ENCODE measurements around the gene POLR1E.
"Not testable (repeated sequence)": the region's sequence is repeated elsewhere in the genome, so short reads cannot be mapped to it uniquely, and the experiment has no call there.

The POLR1E gene

DNA sequence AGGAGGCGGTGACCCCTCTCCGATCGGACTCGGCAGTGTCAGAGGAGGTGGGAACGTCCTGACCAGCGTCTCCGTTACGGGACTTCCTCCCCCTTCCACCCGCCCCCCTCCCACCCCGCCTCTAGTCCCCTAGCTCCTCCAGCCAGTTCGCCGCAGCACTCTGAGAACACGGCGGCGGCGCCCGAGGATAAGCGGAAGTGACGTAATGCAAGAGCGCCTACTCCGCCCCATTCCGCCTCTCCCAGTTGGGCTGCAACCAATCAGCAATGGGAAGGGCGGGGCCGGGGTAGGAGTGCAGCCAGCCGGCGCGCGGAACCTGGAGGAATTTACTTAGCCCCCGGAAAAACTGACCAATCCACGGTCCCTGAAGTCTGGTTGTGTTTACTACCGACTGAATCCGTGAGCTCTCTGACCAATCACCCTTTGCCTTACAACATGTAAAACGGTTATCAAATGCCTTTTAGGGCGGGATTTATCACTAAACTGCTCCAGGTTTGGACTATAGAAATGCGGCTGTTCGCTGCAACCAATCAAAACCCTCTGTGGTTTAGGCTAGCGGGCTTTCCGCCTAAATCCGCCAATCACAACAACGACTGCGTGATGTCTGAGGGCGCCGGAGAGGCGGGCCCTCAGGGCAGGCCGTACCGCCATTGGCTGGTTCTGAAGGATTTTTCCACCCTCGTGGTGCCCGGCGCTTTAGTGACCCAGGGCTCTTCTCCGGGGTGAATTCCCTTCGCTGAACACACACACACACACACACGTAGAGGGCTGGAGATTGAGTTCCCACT is 20.3 kb upstream of the POLR1E start, which contains the start of gene ZBTB5:
ZBTB5 (minus strand) TSS at position 202 of the 788 bp plus-strand sequence. CDS start 22,899 bp downstream, outside the sequence.
- DNase-seq: peak; percentile 99

DNA sequence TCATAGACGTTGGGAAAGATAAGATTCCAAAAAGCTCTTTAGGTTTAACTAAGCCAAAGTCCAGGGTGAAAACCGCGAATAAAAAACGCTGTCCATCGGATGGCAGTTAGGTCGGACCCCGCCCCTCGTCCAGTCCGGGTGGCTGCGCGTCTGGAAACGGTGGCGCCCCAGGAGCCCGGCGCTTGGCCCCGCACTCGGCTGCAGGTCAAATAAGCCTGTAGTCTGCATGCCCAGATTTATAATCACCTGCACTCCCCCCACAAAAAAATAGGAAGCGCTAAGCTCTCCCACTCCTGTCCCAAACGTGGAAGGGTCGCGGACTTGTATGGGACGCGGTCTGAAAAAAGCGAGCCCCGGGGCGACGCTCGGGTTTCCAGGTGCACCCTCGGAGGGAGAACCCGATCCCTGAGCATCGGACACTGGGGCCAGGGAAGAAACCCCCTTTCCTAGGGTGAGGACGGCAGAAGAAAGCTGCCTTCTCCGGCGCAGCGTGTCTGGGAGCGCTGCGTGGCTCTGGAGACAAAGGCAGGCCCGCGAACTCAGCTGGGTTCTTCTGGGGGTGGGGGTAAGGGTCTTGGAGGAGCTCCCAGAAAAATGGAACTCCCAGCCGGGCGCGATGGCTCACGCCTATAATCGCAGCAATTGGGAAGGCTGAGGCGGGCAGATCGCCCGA is 19.6 kb upstream of the POLR1E start:
- DNase-seq: peak; percentile 53

DNA sequence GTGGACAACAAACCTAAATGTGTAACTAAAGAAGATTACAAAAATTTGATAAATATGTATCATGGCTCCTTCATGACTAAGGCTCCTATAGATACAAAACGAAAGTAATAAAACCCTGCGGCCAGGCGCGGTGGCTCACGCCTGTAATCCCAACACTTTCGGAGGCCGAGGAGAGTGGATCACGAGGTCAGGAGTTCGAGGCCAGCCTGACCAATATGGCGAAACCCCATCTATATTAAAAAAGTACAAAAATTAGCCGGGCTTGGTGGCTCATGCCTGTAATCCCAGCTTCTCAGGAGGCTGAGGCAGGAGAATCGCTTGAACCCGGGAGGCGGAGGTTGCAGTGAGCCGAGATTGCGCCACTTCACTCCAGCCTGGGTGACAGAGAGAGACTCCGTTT is 18.2 kb upstream of the POLR1E start:
- not testable (repeated sequence) for DNase-seq

DNA sequence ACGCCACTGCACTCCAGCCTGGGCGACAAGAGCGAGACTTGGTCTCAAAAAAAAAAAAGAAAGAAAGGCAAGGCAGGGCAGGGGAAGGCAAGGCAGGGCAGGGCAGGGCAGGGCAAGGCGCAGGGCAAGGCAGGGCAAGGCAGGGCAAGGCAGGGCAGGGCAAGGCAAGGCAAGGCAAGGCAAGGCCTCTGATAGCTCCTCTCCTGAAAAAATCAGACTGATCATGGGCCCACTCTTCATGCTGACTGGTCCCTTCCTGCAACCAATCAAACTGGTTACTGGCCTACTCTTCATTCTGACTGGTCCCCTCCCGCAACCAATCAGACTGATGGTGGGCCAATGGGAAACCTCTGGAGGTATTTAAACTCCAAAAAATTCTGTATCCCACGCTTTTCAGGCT is 17.1 kb upstream of the POLR1E start:
- no peak for DNase-seq

DNA sequence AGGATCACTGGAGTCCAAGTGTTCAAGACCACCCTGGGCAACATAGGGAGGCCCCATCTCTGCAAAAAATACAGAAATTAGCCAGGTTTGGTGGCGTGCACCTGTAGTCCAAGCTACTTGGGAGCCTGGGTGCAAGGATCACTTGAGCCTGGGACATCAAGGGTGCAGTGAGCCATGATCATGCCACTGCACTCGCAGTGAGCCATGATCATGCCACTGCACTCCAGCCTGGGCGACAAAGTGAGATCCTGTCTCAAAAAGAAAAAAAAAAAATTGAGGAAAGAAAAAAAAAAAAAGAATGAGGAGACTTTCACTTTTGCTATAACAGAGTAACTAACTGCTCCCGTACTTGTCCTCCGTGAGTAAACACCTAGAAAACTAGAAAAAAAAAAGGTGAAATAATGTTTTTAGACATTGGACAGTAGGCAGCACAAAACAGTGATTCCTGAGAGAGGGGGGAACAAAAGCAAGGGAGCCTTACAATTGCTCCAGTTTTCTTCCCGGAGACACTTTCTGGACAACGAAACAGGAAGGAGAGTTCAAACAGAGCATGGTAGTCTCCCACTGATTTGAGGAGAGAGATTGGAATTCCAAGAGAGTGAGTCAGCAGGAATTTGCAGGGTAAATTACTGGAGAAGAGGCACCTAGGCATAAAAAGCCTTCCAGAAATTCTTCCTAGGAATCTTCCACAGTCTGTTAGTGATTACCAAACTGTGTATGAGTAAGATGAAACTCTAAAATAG is 13.6 kb upstream of the POLR1E start:
- no peak for DNase-seq

DNA sequence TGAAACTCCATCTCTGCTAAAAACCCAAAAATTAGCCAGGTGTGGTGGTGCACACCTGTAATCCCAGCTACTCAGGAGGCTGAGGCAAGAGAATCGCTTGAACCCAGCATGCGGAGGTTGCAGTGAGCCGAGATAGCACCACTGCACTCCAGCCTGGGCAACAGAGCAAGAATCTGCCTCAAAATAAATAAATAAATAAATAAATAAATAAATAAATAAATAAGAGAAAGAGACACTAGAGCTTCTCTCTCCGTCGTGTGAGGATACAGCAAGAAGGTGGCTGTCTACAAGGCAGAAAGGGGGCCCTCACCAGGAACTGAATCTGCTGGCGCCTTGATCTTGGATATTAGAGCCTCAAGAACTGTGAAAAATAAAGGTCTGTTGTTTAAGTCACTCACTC is 11.8 kb upstream of the POLR1E start:
- not testable (repeated sequence) for DNase-seq

DNA sequence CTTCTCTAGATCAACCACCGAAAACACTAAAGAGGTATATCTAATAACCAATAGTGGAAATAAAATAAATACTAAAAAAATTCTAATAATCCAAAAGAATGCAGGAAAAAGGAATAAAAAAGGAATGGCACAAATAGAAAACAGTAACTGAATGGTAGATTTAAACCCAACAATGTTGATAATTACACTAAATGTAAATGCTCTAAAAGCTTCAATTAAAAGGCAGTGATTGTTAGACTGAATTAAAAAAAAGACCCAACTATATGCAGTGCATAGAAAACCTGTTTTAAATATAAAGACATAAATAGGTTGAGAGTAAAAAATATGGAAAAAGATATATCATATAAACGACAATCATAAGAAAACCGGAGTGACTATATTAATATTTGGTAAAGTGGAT is 11.3 kb upstream of the POLR1E start:
- DNase-seq: no peak

DNA sequence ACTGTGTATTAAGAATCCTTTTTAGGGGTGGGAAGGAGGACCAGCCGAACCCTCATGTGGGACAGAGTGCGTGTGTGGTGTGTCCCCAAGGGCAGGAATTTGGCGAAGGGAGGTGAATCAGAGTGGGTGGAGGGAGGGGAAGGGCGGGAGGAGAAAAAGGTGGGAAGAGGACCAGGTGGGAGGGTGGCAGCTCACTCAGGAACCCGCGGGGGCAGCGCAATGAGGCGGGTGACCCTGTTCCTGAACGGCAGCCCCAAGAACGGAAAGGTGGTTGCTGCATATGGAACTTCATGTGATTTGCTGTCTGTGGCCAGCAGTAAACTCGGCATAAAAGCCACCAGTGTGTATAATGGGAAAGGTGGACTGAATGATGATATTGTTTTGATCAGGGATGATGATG is 8.8 kb upstream of the POLR1E start:
- no peak for DNase-seq

DNA sequence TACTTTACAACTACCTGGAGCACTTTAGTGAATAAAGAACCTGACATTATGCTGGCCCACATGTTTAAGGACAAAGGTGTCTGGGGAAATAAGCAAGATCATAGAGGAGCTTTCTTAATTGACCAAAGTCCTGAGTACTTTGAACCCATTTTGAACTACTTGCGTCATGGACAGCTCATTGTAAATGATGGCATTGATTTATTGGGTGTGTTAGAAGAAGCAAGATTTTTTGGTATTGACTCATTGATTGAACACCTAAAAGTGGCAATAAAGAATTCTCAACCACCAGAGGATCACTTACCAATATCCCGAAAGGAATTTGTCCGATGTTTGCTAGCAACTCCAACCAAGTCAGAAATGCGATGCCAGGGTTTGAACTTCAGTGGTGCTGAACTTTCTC is 8.3 kb upstream of the POLR1E start:
- not testable (repeated sequence) for DNase-seq

DNA sequence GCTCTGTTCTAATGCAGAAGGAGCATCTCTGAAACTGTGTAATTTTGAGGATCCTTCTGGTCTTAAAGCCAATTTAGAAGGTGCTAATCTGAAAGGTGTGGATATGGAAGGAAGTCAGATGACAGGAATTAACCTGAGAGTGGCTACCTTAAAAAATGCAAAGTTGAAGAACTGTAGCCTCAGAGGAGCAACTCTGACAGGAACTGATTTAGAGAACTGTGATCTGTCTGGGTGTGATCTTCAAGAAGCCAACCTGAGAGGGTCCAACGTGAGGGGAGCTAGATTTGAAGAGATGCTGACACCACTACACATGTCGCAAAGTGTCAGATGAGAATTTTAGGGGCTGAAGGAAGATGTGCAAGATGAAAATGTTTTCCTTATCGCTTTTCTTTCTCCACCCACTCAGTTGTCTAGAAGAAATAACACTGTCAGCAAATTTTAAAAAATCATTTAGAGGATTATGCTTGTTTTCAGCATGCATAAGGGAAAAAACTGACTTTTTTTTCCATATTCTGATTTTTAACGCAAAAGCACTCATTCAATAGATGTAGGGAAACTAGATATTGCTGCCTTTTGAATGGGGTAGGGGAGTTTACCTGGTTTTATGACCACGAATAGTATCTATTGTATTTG is 7.6 kb upstream of the POLR1E start:
- DNase-seq: not testable (repeated sequence)

DNA sequence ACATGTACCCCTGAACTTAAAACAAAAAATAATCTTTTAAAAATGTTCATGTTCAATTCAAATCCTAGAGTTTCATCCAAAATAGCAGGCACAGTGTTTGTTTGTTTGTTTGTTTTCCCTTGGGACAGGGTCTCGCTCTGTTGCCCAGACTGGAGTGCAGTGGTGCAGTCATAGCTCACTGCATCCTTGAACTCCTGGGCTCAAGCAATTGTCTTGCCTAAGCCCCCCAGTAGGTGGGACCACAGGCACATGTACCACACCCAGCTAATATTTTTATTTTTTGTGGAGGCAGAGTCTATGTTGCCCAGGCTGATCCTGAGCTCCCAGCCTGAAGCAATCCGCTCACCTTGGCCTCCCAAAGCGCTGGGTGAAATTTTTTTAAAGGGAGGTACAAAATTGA is 5.0 kb upstream of the POLR1E start:
- DNase-seq: no peak

DNA sequence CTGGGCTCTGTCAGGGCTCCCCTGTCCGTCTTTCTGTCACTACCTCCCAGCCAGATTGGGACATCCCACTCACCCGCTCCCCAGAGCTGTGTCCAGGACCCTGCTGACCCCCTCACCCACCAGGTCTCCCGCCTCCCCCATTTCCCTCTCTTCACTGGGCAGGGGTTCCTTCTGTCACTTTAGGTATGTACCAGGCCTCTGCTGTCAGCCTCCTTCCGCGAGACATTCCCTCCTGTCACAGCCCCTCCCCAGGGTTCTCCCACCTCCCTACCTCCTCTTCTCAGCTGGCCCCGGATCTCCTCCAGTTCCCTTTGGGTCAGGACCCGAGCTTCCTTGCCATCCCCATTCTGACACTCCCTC is 488 bp downstream of the POLR1E start:
- no peak for DNase-seq

DNA sequence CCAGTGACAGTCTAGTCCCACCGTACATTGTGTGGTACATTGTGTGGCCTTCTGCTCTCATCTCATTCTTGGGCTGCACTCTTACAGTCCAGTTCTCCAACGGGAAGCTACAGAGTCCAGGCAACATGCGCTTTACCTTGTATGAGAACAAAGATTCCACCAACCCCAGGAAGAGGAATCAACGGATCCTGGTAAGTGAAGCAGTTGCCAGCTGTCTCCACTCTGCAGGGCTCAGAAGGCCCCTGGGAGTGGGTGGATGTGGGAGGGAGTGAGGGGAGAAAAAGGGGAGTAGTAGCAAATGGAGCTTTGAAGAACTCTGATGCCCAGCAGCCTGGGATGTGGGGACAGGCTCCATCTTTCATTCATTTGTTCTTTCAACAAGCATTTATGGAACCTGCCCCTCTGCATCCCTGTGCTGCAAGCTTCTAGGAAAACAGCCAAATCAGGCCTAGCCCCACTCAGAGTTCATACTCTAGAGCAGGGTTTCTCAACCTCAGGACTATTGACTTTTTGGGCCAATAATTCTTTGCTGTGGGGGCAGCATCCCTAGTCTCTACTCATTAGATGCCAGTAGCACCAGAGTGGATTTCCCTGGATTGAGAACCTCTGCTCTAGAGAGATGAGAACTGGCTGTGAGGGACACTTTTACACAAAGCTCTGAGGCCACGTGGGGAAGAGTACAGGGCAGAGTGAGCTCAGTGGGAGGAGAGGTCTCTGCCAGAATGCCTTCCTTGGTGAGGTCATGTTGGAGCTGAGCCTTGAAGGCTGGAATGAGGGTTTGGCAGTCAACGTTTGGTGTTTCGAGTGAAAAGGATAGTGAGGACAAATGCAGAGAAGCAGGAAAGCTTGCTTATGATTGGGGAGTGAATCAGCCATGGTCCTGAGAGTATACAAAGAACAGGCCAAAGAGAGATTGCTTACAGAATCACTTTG is 1.1 kb downstream of the POLR1E start:
- DNase-seq: no peak

DNA sequence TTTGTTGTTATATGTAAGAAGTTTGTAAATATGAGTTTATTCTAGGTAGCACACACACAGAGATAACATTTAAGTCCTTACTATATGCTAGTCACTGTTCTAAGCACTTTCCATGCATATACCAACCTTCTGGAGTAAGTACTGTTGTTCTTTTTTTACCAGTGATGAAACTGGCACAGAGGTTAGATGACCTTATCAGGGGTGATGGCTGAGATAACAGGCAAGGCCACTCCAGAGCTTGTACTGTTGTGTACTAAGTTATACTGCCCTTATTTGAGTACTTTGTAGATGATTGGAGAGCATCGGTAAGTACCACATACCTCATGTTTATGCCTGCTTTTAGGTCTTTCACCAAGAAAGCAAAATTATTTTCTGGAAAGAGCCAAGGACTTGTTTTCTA is 6.2 kb downstream of the POLR1E start:
- DNase-seq: no peak

DNA sequence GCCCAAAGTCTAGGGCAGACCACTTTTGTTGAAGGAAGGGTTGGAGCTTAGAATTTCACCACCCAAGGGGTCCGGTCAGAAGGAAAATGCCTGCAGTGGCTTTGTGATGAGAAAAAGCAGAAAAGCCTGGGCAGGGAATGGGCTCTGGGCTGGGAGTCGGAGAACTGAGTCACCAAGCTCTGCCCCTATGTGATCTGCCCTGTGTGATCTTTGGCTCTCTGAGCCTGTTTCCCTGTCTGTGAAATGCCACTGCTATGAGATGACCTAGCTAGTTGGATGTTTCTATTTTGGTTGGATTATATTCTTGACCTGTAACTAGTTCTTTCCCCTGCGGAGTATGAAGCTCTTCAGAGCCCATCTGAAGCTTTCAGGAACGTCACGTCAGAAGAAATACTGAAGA is 9.8 kb downstream of the POLR1E start:
- no peak for DNase-seq

DNA sequence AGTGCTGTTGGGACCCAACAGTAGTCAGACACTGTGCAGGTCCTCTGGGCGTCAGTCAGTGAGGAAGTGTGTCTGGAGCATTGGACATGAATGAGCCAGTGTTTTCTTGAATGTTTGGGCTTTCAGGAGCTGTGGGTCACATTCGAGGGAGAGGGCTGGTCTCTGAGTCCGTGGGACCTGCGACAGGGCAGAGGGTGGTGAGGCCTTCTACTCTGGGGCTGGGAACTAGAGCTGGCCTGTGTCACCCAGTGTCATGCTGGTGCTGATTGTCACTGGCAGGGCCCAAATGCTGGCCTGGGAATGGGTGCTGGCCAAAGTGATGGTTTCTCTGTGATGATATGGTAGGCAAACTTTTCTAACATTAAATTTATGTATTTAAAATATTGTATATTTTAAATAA is 10.3 kb downstream of the POLR1E start:
- DNase-seq: no peak

DNA sequence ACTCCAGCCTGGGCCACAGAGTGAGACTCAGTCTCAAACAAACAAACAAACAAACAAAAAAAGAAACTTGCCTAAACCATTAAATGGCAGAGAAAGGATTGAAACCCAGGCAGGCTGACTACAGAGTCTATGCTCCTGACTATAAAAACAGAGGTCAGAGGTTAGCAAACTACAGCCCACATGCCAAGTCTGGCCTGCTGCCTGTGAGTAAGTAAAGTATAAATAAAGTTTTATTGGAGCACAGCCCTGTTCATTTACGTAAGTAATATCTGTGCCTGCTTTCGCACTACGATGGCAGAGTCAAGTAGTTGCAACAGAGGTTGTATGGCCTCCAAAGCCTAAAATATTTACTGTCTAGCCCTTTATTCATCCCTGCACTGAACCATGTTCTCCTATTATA is 11.6 kb downstream of the POLR1E start:
- no peak for DNase-seq

DNA sequence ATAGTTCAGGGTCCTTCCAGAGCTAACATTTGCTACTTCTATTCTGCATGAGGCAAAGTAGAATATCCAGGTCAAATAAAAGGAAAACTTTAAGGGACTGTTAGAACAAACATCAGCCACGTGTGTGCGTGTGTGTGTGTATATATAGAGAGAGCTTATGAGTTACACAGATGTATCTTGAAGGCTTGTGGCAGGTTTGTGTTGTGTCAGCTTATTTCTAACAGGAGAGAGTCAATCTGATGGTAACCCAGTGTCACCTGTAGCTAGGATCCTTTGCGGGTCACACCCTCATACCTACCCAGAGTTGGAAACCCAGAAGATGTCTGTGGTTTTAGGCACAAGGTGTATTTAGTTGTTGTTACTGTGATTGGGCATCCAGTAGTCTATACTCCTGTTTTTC is 12.7 kb downstream of the POLR1E start:
- no peak for DNase-seq

DNA sequence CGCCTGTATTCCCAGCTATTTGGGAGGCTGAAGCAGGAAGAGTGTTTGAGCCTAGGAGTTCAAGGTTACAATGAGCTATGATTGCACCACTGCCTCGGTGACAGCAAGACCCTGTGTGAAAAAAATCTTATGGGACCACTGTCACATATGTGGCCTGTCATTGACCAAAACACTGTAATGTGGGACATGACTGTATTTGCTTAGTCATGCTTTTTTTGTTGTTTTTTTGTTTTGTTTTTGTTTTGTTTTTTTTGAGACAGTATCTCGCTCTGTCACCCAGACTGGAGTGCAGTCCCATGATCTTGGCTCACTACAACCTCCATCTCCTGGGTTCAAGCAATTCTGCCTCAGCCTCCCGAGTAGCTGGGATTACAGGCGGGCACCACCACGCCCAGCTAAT is 13.5 kb downstream of the POLR1E start:
- no peak for DNase-seq

DNA sequence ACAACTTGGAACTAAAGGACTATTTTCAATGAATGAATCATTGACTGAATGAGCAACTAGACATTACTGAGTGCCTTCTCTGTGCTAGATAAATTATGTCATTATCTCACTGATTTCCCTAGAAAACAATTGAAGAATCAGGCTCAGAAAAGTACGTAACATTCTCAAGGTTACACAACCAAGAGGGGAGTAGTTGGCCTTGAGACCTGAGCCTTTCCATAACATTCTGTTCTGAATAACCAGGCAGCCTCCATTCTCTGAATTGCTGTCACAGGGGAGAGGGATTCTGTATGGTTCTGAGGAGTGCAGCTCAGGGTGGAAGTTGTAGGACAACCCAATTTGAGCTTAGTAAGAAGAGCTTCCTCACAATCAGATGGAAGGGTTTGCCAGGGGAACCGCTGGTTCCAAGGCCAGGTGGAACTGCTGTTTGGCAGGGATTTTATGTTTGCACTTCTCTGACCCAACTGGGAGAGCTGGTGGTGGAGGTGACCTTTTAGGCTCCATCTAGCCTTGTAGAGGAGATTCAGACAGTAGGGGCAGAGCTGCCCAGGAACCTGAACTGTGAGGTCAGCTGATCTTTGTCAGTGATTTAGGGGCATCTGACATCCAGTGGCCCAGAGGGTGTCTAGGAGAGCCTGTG is 16.3 kb downstream of the POLR1E start:
- no peak for DNase-seq

DNA sequence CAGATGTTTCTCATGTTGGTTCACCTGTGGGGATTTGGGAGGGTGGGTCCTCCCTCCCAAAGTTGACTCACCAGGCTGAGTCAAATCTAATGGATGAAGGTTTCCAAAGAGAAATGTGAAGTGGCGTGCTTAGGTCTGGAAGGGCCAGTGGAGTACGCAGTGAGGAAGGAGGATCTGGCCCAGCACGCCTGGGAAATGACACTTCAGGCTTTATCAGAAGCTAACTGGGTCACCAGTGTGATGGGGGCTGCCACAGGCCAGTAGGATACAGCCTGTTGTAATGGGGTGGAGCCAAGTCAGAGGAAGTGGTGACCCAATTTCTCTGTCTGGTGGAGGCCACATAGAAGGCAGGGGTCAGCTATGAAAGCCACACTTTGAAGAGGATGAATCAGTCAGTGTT is 18.0 kb downstream of the POLR1E start:
- no peak for DNase-seq

DNA sequence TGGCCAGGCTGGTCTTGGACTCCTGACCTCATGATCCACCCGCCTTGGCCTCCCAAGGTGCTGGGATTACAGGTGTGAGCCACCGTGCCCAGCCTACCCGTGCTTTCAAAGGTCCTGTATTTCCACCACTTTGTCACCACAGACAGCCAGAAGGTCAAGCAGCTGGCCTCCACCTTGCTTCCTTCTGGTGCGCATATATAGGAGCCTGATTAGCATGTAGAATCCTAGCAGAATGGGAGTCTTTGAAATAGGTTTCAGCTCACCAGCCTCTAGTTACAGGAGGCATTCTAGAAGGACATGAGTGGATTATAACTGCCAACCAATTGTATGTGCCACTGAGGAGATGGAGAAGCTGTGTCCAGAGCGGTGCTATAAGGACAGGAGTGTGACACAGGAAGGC is 18.9 kb downstream of the POLR1E start:
- DNase-seq: no peak
